MG63 (cell line): ENCODE data around the gene PLB1. TPM values are rescaled to one million over a fixed set of nuclear protein-coding genes. Genes with fewer than 3 reads are reported as not detected.

ENCODE experiments used
- DNase-seq: peaks from one replicate; pipeline ENCODE4 v3.0.0-alpha.2; 2020
- H3K27me3 ChIP-seq: fragments of 250-450 bp; sonication (Bioruptor Pico); 2 replicates; pipeline ENCODE4 v1.5.1; 2020; ENCODE audit warnings: mild to moderate bottlenecking, moderate library complexity
- H3K36me3 ChIP-seq: fragments of 250-450 bp; sonication (Bioruptor Pico); 2 replicates; pipeline ENCODE4 v1.5.1; 2020; ENCODE audit warnings: mild to moderate bottlenecking, moderate library complexity
- H3K4me3 ChIP-seq: fragments of 250-450 bp; sonication (Bioruptor Pico); 2 replicates; pipeline ENCODE4 v1.5.1; 2020; ENCODE audit warnings: mild to moderate bottlenecking, moderate library complexity
- H3K9me3 ChIP-seq: fragments of 250-450 bp; sonication (Bioruptor Pico); 2 replicates; pipeline ENCODE4 v1.5.1; 2020; ENCODE audit warnings: mild to moderate bottlenecking, moderate library complexity
- total RNA-seq: library from RNA; depleted of rRNA; stranded (reverse); fragments of >200 nt; shearing (Covaris generic); gene quantifications from 2 replicates; pipeline ENCODE4 v1.2.3, GENCODE V29; 2014; ENCODE audit warnings: low replicate concordance

The PLB1 gene
- total RNA-seq, 1 experiment from 2014 or later, result not detected

GRCh38 chr2:28582152-28582551 is 86.3 kb downstream of the PLB1 start:
- H3K9me3 ChIP-seq, result no peaks in the 10 kb centered on the region
- DNase-seq, result no peak
- no peaks in the 10 kb centered on the region for H3K27me3 ChIP-seq
- no peak overlapping the region for H3K4me3 ChIP-seq
- no peaks in the 10 kb centered on the region for H3K36me3 ChIP-seq

- Histone ChIP-seq H3K4me3 (no peak overlapping the region), H3K9me3 (no peaks in the 10 kb centered on the region), H3K27me3 (no peaks in the 10 kb centered on the region), H3K36me3 (no peaks in the 10 kb centered on the region)
- no peak for DNase-seq
These were observed 86.7 kb downstream of the PLB1 start for GRCh38 chr2:28582595-28582994.

GRCh38 chr2:28583899-28584553 is 88.2 kb downstream of the PLB1 start:
- Histone ChIP-seq H3K4me3 (no peak overlapping the region), H3K9me3 (no peaks in the 10 kb centered on the region), H3K36me3 (no peaks in the 10 kb centered on the region), H3K27me3 (no peaks in the 10 kb centered on the region)
- peak; percentile 95 for DNase-seq

- Histone ChIP-seq H3K27me3 (no peaks in the 10 kb centered on the region), H3K9me3 (no peaks in the 10 kb centered on the region), H3K4me3 (no peak overlapping the region), H3K36me3 (no peaks in the 10 kb centered on the region)
- no peak for DNase-seq
These were observed 91.0 kb downstream of the PLB1 start for GRCh38 chr2:28586867-28587266.

GRCh38 chr2:28587526-28588291 is 91.8 kb downstream of the PLB1 start:
- H3K27me3 ChIP-seq, result no peaks in the 10 kb centered on the region
- H3K36me3 ChIP-seq, result no peaks in the 10 kb centered on the region
- H3K4me3 ChIP-seq, result no peak overlapping the region
- no peak for DNase-seq
- H3K9me3 ChIP-seq, result no peaks in the 10 kb centered on the region

GRCh38 chr2:28588292-28588670 is 92.4 kb downstream of the PLB1 start:
- Histone ChIP-seq H3K4me3 (no peak overlapping the region), H3K27me3 (no peaks in the 10 kb centered on the region), H3K36me3 (no peaks in the 10 kb centered on the region), H3K9me3 (no peaks in the 10 kb centered on the region)
- DNase-seq, result no peak

- H3K27me3 ChIP-seq, result no peaks in the 10 kb centered on the region
- no peaks in the 10 kb centered on the region for H3K36me3 ChIP-seq
- no peak for DNase-seq
- H3K9me3 ChIP-seq, result no peaks in the 10 kb centered on the region
- no peak overlapping the region for H3K4me3 ChIP-seq
These were observed 94.0 kb downstream of the PLB1 start for GRCh38 chr2:28589746-28590463.

- no peak overlapping the region for H3K4me3 ChIP-seq
- DNase-seq, result no peak
- no peaks in the 10 kb centered on the region for H3K9me3 ChIP-seq
- no peaks in the 10 kb centered on the region for H3K36me3 ChIP-seq
- H3K27me3 ChIP-seq, result no peaks in the 10 kb centered on the region
These were observed 94.8 kb downstream of the PLB1 start for GRCh38 chr2:28590496-28591301.

- H3K27me3 ChIP-seq, result no peaks in the 10 kb centered on the region
- H3K9me3 ChIP-seq, result no peaks in the 10 kb centered on the region
- no peaks in the 10 kb centered on the region for H3K36me3 ChIP-seq
- no peak for DNase-seq
- no peak overlapping the region for H3K4me3 ChIP-seq
These were observed 96.0 kb downstream of the PLB1 start for GRCh38 chr2:28591711-28592335.

- H3K27me3 ChIP-seq, result no peaks in the 10 kb centered on the region
- H3K4me3 ChIP-seq, result no peak overlapping the region
- H3K9me3 ChIP-seq, result no peaks in the 10 kb centered on the region
- DNase-seq, result no peak
- no peaks in the 10 kb centered on the region for H3K36me3 ChIP-seq
These were observed 96.6 kb downstream of the PLB1 start for GRCh38 chr2:28592481-28592880.

GRCh38 chr2:28593160-28593755 is 97.4 kb downstream of the PLB1 start:
- H3K4me3 ChIP-seq, result no peak overlapping the region
- no peaks in the 10 kb centered on the region for H3K36me3 ChIP-seq
- no peak for DNase-seq
- no peaks in the 10 kb centered on the region for H3K27me3 ChIP-seq
- H3K9me3 ChIP-seq, result no peaks in the 10 kb centered on the region

GRCh38 chr2:28594000-28594331 is 98.1 kb downstream of the PLB1 start:
- no peaks in the 10 kb centered on the region for H3K9me3 ChIP-seq
- DNase-seq, result no peak
- H3K36me3 ChIP-seq, result no peaks in the 10 kb centered on the region
- H3K4me3 ChIP-seq, result no peak overlapping the region
- H3K27me3 ChIP-seq, result no peaks in the 10 kb centered on the region

GRCh38 chr2:28594332-28595108 is 98.7 kb downstream of the PLB1 start:
- Histone ChIP-seq H3K9me3 (no peaks in the 10 kb centered on the region), H3K4me3 (no peak overlapping the region), H3K36me3 (no peaks in the 10 kb centered on the region), H3K27me3 (no peaks in the 10 kb centered on the region)
- peak; percentile 71 for DNase-seq

- Histone ChIP-seq H3K27me3 (no peaks in the 10 kb centered on the region), H3K4me3 (no peak overlapping the region), H3K9me3 (no peaks in the 10 kb centered on the region), H3K36me3 (no peaks in the 10 kb centered on the region)
- no peak for DNase-seq
These were observed 99.5 kb downstream of the PLB1 start for GRCh38 chr2:28595323-28595722.

- Histone ChIP-seq H3K4me3 (no peak overlapping the region), H3K36me3 (no peaks in the 10 kb centered on the region)
- DNase-seq, result no peak
These were observed 102.6 kb downstream of the PLB1 start for GRCh38 chr2:28598484-28598883.

GRCh38 chr2:28600181-28600580 is 104.3 kb downstream of the PLB1 start:
- Histone ChIP-seq H3K9me3 (no peaks in the 10 kb centered on the region), H3K27me3 (no peaks in the 10 kb centered on the region), H3K4me3 (no peak overlapping the region), H3K36me3 (no peaks in the 10 kb centered on the region)
- DNase-seq, result no peak

More at GRCh38 chr2:28598484-28598883, 102.6 kb downstream of the PLB1 start:
- Histone ChIP-seq H3K9me3 (no peaks in the 10 kb centered on the region), H3K27me3 (no peaks in the 10 kb centered on the region)
